GM10248 (cell line): Measurements from ENCODE around the gene CFD.

ENCODE experiments used
- CTCF ChIA-PET: fragments of 300-600 bp; sonication (Branson Sonifier 250); formaldehyde crosslinking; extraction: SDS; loops from one replicate; lab custom pipeline; 2021; ENCODE audit warnings: antibody characterized with exemption; lab: Yijun Ruan, JAX
- POLR2A ChIA-PET: fragments of 350-650 bp; sonication (Branson Sonifier 250); formaldehyde crosslinking; extraction: SDS; loops from one replicate; lab custom pipeline; 2020; ENCODE audit warnings: antibody characterized with exemption; lab: Yijun Ruan, JAX
- DNase-seq: peaks from one replicate; pipeline ENCODE4 v3.0.0; 2012; ENCODE audit errors: extremely low spot score
- TF ChIP-seq, protein P1 (sequence below): IDR thresholded peaks from 2 replicates; pipeline ENCODE4 v1.5.1; 2012; ENCODE audit warnings: mild to moderate bottlenecking, low read depth; ENCODE audit errors: extremely low read depth, missing control alignments, control extremely low read depth

Gene CFD

DNA sequence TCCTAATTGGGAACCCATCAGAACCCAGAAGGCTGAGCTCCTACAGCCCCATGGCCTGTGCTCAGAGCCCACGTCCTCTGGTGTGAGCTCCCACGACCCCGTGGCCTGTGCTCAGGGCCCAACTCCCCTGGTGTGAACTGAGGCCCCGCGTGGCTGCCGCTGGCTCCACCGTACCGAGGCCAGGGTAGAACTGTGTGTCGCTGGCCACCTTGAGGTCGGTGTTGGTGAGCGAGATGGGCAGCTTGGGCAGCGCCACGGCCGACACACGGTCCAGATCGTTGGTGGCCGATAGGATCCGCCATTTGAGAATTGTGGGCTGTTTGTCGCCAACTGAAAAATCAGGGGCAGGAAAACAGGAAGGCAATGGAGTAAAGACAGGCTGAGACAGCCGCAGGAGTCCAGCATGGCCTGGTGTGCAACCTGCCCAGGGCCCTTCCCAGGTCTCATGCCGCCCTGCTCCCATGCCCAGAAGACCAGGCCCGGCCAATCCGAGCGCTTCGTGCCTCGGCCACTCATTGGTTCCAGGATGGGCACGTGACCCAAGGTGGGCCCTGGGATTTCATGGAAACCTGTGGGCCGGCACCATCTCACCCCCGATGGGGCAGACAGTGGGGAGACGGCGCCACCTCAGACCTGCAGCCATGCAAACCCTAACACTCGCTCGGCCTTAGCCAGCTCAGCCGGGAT lies 22.1 kb downstream of the CFD start:
- ChIA-PET POLR2A (no interaction called here), CTCF (interaction anchor here (1.0 to 2.8 kb wide), 4 partner anchors 12 to 111 kb away, joined by 3 to 9 read pairs (median 4); partner anchors contain the start of genes MED16 and RNU6-9)
- TF ChIP-seq, protein P1, sequence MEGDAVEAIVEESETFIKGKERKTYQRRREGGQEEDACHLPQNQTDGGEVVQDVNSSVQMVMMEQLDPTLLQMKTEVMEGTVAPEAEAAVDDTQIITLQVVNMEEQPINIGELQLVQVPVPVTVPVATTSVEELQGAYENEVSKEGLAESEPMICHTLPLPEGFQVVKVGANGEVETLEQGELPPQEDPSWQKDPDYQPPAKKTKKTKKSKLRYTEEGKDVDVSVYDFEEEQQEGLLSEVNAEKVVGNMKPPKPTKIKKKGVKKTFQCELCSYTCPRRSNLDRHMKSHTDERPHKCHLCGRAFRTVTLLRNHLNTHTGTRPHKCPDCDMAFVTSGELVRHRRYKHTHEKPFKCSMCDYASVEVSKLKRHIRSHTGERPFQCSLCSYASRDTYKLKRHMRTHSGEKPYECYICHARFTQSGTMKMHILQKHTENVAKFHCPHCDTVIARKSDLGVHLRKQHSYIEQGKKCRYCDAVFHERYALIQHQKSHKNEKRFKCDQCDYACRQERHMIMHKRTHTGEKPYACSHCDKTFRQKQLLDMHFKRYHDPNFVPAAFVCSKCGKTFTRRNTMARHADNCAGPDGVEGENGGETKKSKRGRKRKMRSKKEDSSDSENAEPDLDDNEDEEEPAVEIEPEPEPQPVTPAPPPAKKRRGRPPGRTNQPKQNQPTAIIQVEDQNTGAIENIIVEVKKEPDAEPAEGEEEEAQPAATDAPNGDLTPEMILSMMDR: no peak
- no peak for DNase-seq

DNA sequence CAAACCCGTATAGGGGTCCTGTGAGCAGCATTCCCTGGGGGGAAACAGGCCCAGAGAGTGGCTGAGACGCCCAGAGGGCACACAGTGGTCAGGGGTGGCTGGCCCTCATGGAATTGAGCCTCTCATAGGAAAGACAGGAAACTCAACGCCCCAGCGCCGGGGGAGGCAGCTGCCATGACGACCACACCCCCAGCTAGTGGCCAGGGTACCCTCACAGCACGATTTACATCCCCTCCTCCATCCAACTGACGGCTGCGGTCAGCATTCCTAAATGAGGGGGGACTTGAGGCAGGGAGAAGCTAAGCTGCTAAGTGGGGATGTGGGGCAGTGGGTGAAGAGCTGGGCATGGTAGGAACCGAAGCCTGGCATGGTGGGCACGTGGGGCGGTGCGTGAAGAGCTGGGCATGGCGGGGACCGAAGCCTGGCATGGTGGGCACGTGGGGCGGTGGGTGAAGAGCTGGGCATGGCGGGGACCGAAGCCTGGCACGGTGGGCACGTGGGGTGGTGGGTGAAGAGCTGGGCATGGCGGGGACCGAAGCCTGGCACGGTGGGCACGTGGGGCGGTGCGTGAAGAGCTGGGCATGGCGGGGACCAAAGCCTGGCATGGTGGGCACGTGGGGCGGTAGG lies 23.5 kb downstream of the CFD start:
- ChIA-PET POLR2A (no interaction called here), CTCF (interaction anchor here (1.3 to 2.8 kb wide), 3 partner anchors 19 to 361 kb away, joined by 3 to 9 read pairs (median 3); no protein-coding TSS in a partner anchor)
- TF ChIP-seq, protein P1: no peak
- DNase-seq: no peak

DNA sequence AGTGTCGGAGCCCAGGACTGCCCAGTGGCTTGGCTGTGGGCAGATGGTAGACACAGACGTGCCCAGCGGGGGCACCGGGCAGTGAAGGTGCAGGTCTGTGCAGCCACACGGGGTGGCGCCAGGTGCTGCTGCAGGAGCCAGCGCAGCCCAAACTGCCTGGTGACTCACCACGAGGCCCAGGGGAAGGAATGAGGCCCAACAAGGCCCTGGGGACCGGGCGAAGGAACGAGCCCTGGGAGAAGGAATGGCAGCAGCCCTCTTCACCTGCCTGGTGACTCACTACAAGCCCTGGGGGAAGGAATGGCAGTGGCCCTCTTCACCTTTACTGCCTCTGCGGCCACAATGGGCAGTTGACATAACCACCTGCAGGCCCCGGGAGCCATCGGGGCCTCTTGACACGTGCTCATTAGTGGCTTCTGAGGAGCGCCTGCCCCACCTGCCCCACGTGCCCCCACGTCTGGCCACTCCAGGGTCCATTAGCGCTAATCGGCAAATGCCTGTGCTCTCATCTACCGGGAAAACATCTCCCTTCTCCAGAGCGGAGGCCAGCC lies 24.3 kb downstream of the CFD start:
- ChIA-PET CTCF (interaction anchor here (1.4 to 2.8 kb wide), 2 partner anchors 114 to 361 kb away, joined by 3 to 9 read pairs; no protein-coding TSS in a partner anchor), POLR2A (no interaction called here)
- TF ChIP-seq, protein P1: no peak
- no peak for DNase-seq

DNA sequence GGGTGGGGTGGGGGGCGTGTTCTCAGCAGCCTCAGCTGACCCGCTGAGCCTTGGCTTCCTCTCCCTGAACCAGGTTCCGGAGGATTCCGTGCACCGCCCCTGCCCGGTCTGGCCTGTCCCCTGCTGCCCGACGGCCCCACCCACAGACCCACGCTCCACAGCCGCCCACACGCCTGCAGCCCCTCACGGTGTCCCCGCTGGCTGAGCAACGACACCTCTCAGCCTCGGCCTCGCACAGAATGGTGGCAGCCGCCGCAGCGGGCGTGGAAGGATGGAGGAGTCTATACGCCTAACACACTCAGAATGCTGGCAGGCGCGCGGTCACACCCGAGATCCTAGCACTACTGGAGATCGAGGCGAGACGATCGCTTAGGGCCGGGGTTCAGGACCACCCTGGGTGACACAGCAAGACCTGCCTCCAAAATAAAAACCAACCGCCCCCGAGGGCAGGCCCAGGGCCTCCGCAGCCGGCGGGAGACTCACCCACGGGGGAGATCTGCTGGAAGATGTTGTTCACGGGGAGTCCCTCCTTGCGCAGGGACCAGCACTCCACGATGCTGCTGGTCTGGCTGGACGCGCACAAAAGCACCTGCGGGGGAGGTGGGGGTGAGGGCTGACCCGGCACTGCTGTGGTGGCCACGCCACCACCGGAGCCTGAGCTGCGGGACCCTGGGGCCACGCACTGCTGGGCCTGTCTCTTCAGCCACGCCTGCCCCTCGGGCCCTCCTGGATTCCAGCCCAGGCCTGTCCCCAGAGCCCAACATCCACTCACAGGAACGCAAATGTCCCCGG lies 25.2 kb downstream of the CFD start:
- ChIA-PET POLR2A (no interaction called here), CTCF (no interaction called here)
- DNase-seq: no peak
- TF ChIP-seq, protein P1: no peak

GRCh38 chr19:885536-886224 lies 26.2 kb downstream of the CFD start:
- DNase-seq: no peak
- ChIA-PET POLR2A (no interaction called here), CTCF (no interaction called here)
- TF ChIP-seq, protein P1: no peak
